HFF-Myc (cell line): ENCODE results near the gene SNED1.
"Not testable (repeated sequence)": the region's sequence is repeated elsewhere in the genome, so short reads cannot be mapped to it uniquely, and the experiment has no call there.

Experiments used
- DNase-seq: peaks from one replicate; pipeline ENCODE4 v3.0.0-alpha.2; 2011; ENCODE audit warnings: low read depth; ENCODE audit errors: extremely low read depth
- H3K4me3 ChIP-seq: replicated peaks from 2 replicates; pipeline ENCODE4 v1.5.1; 2011; ENCODE audit warnings: low read depth, mild to moderate bottlenecking, control low read depth, low read length
- TF ChIP-seq, protein P1 (sequence below): IDR thresholded peaks from 2 replicates; pipeline ENCODE4 v1.5.1; 2012; ENCODE audit warnings: mild to moderate bottlenecking, low read depth, low read length, control low read depth; ENCODE audit errors: missing control alignments

SNED1 gene

GRCh38 chr2:240968731-240969624 is 29.4 kb upstream of the SNED1 start:
- TF ChIP-seq, protein P1, sequence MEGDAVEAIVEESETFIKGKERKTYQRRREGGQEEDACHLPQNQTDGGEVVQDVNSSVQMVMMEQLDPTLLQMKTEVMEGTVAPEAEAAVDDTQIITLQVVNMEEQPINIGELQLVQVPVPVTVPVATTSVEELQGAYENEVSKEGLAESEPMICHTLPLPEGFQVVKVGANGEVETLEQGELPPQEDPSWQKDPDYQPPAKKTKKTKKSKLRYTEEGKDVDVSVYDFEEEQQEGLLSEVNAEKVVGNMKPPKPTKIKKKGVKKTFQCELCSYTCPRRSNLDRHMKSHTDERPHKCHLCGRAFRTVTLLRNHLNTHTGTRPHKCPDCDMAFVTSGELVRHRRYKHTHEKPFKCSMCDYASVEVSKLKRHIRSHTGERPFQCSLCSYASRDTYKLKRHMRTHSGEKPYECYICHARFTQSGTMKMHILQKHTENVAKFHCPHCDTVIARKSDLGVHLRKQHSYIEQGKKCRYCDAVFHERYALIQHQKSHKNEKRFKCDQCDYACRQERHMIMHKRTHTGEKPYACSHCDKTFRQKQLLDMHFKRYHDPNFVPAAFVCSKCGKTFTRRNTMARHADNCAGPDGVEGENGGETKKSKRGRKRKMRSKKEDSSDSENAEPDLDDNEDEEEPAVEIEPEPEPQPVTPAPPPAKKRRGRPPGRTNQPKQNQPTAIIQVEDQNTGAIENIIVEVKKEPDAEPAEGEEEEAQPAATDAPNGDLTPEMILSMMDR, result peak; percentile 6
- H3K4me3 ChIP-seq, result no peak overlapping the region
- no peak for DNase-seq

DNA sequence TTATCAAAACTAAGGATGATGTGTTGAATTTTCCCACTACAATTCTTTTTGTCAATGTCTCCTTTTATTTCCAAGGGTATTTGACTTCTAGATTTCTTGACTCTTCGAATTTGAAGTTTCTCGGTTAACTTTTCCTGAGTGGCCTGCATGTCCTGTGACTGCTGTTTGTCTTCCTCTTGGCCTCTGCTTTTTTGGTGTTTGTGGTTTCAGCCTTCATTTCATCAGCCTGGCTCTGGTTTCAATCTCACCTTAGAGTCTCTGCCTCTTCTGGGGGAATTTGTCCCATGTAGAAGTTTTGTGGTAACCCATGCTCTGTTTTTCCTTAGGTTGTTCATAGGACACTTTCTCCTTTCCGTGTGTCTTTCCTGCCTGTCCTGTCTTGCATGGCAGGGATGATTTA is 28.3 kb upstream of the SNED1 start:
- DNase-seq, result no peak
- TF ChIP-seq, protein P1, result no peak
- H3K4me3 ChIP-seq, result no peak overlapping the region

DNA sequence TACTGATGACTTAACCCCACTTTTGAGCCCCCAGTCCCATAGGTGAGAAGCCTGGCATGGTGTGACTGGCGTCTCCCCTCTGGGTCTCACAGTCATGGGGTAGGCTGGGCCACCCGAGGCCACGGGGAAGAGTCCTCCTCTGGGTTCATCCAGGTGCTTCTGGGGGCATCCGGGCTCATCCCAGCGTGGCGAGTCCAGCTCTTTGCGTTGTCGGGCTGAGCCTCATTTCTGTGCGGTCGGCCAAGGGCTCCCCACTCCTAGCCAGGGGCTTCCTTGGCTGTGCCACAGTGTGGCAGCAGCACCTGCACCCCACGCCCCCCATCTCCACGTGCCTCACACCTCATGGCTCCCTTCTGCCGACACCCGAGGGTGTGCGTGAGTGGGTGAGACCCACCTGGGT is 27.6 kb upstream of the SNED1 start:
- no peak for DNase-seq
- H3K4me3 ChIP-seq, result no peak overlapping the region
- TF ChIP-seq, protein P1, result no peak

- DNase-seq, result no peak
- TF ChIP-seq, protein P1, result no peak
- no peak overlapping the region for H3K4me3 ChIP-seq
These were observed 26.2 kb upstream of the SNED1 start for GRCh38 chr2:240972201-240972600.

- DNase-seq, result peak; percentile 41
- TF ChIP-seq, protein P1, result no peak
- no peak overlapping the region for H3K4me3 ChIP-seq
These were observed 25.5 kb upstream of the SNED1 start for GRCh38 chr2:240972636-240973521.

DNA sequence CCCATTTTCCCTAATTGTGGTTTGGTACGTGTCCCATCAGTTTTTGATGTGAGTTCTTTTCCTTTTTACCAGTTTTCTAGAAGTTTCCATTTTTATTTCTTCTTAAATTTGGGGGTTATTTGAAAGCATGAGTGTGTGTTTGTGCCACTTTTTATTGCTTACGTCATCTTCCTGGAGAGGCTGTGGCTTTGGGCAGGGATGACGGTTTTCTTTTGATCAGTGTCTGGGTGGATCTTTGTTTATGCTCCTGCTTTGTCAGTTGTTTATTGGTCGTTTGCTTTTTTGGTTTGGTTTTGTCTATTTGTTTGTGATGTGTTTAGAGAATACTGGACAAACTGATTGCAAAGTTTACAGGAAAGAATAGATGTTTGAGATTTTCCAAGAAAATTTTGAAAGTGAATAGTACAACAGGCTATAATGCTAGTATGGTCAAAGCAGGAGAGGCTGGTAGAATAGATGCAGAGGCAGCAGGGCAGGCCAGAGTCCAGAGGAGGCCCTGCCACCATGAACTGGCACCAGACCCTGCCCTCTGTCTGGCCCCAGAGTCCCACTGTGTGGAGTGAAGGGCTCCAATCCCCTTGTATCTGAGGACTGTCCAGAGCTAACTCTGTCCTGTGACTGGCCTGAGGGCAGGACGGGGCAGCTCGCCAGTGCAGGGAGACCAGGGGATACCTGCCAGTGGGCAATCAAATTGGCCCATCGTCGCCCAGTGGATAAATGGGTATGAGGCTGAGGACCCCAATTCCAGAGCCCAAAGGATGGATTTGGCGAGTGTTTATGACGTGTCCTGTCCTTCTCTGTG is 23.4 kb upstream of the SNED1 start:
- TF ChIP-seq, protein P1, result no peak
- H3K4me3 ChIP-seq, result no peak overlapping the region
- DNase-seq, result no peak

DNA sequence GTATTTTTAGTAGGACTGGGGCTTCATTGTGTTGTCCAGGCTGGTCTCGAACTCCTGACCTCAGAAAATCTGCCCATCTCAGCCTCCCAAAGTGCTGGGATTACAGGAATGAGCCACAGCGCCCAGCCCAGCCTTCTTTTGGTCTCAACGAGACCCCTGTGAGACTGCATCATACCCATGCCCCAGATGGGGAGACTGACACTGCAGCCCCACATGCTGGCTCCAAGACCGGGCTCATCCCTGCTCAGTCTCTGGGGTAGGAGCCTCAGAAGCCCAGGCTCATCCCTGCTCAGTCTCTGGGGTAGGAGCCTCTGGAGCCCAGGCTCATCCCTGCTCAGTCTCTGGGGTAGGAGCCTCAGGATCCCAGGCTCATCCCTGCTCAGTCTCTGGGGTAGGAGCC is 22.5 kb upstream of the SNED1 start:
- not testable (repeated sequence) for DNase-seq, H3K4me3 ChIP-seq
